HFF-Myc (cell line): ENCODE results near the gene CAD.

Experiments used
- DNase-seq: peaks from one replicate; pipeline ENCODE4 v3.0.0-alpha.2; 2011; ENCODE audit warnings: low read depth; ENCODE audit errors: extremely low read depth
- H3K4me3 ChIP-seq: replicated peaks from 2 replicates; pipeline ENCODE4 v1.5.1; 2011; ENCODE audit warnings: low read depth, mild to moderate bottlenecking, control low read depth, low read length
- CTCF ChIP-seq: IDR thresholded peaks from 2 replicates; pipeline ENCODE4 v1.5.1; 2012; ENCODE audit warnings: mild to moderate bottlenecking, low read depth, low read length, control low read depth; ENCODE audit errors: missing control alignments

Gene CAD

GRCh38 chr2:27255187-27255586 is 38.0 kb downstream of the CAD start:
- TF ChIP-seq CTCF, result no peak
- no peak for DNase-seq
- no peak overlapping the region for H3K4me3 ChIP-seq

- no peak overlapping the region for H3K4me3 ChIP-seq
- no peak for TF ChIP-seq CTCF
- DNase-seq, result no peak
These were observed 38.5 kb downstream of the CAD start for GRCh38 chr2:27255660-27256059.

- TF ChIP-seq CTCF, result no peak
- no peak for DNase-seq
- no peak overlapping the region for H3K4me3 ChIP-seq
These were observed 39.8 kb downstream of the CAD start for GRCh38 chr2:27256855-27257454.

- no peak overlapping the region for H3K4me3 ChIP-seq
- no peak for TF ChIP-seq CTCF
- DNase-seq, result no peak
These were observed 40.9 kb downstream of the CAD start for GRCh38 chr2:27258051-27258450.

- H3K4me3 ChIP-seq, result no peak overlapping the region
- DNase-seq, result no peak
- no peak for TF ChIP-seq CTCF
These were observed 44.2 kb downstream of the CAD start for GRCh38 chr2:27261241-27261925.

GRCh38 chr2:27261926-27262298 is 44.7 kb downstream of the CAD start:
- no peak for TF ChIP-seq CTCF
- DNase-seq, result no peak
- H3K4me3 ChIP-seq, result no peak overlapping the region
